H1 (cell line): ENCODE results near the gene PPP1R2. TPM values are rescaled to one million over a fixed set of nuclear protein-coding genes. Genes with fewer than 3 reads are reported as not detected.
"Not testable (repeated sequence)": the region's sequence is repeated elsewhere in the genome, so short reads cannot be mapped to it uniquely, and the experiment has no call there.

Experiments
- CTCF ChIA-PET: fragments of 300-600 bp; sonication (Branson Sonifier 250); formaldehyde crosslinking; loops from one replicate; lab custom pipeline; 2021; ENCODE audit not compliant: partially characterized antibody; lab: Charles Lee
- POLR2A ChIA-PET: fragments of 300-600 bp; sonication (Branson Sonifier 250); formaldehyde crosslinking; loops from one replicate; lab custom pipeline; 2021; ENCODE audit warnings: inconsistent platforms; ENCODE audit not compliant: partially characterized antibody; lab: Charles Lee
- DNase-seq, 2 experiments: peaks; one replicate each; pipeline versions ENCODE4 v3.0.0 to v3.0.0-alpha.2; 2010 to 2022; ENCODE audit warnings: low spot score in 2 of 2, low read depth in 1 of 2, mixed read lengths in 1 of 2
- FAIRE-seq: peaks from 2 replicates; lab custom pipeline; 2011; peaks lifted over from hg19 to GRCh38; lab: Jason Lieb, UNC
- H2AFZ ChIP-seq: 2 replicates; pipeline ENCODE4 v1.8.1; 2012; ENCODE audit warnings: low read length, inconsistent platforms
- H2AK5ac ChIP-seq: 2 replicates; pipeline ENCODE4 v1.6.1; 2013; ENCODE audit warnings: low read depth, low read length
- H2BK120ac ChIP-seq: replicated peaks from 2 replicates; pipeline ENCODE3; 2013; ENCODE audit warnings: low read depth, low read length, inconsistent platforms
- H2BK12ac ChIP-seq: 2 replicates; pipeline ENCODE4 v1.6.1; 2013; ENCODE audit warnings: low read depth, low read length
- H2BK15ac ChIP-seq: 2 replicates; pipeline ENCODE4 v1.6.1; 2013; ENCODE audit warnings: low read length
- H2BK20ac ChIP-seq: 2 replicates; pipeline ENCODE4 v1.6.1; 2013; ENCODE audit warnings: low read length
- H2BK5ac ChIP-seq: 2 replicates; pipeline ENCODE4 v1.6.1; 2013; ENCODE audit warnings: low read depth, low read length
- H3K14ac ChIP-seq: 2 replicates; pipeline ENCODE4 v1.6.1; 2013; ENCODE audit warnings: inconsistent platforms; ENCODE audit not compliant: insufficient read length
- H3K18ac ChIP-seq: 2 replicates; pipeline ENCODE4 v1.6.1; 2013; ENCODE audit warnings: low read length; ENCODE audit errors: extremely low read depth
- H3K23ac ChIP-seq: 2 replicates; pipeline ENCODE4 v1.6.1; 2013; ENCODE audit warnings: inconsistent platforms; ENCODE audit not compliant: insufficient read length
- H3K23me2 ChIP-seq: 2 replicates; pipeline ENCODE4 v1.6.1; 2013; ENCODE audit warnings: low read depth, low read length
- H3K27ac ChIP-seq: 2 replicates; pipeline ENCODE4 v1.6.1; 2011; ENCODE audit warnings: low read depth, low read length, inconsistent platforms
- H3K27me3 ChIP-seq, 4 experiments: replicated peaks in 1 of 4; 1 replicate in 1 of 4; 2 replicates in 3 of 4; pipeline versions ENCODE4 v1.6.1 to v1.8.1; 2011 to 2013; ENCODE audit warnings: low read length in 3 of 4, mild to moderate bottlenecking in 3 of 4, inconsistent platforms in 2 of 4, mixed read lengths in 2 of 4, moderate library complexity in 1 of 4; ENCODE audit not compliant: control insufficient read depth in 3 of 4, insufficient read depth in 3 of 4; ENCODE audit errors: extremely low read depth in 1 of 4
- H3K36me3 ChIP-seq, 4 experiments: 2 replicates each; pipeline versions ENCODE4 v1.6.1 to v1.8.1; 2011 to 2013; ENCODE audit warnings: mild to moderate bottlenecking in 4 of 4, low read length in 3 of 4, moderate library complexity in 2 of 4, control low read depth in 1 of 4, inconsistent platforms in 1 of 4; ENCODE audit not compliant: insufficient read depth in 4 of 4, control insufficient read depth in 2 of 4
- H3K4ac ChIP-seq: replicated peaks from 2 replicates; pipeline ENCODE3; 2013; ENCODE audit warnings: low read length, low read depth, mixed read lengths, inconsistent platforms; ENCODE audit not compliant: insufficient read length
- H3K4me1 ChIP-seq, 4 experiments: replicated peaks in 1 of 4; 1 replicate in 1 of 4; 2 replicates in 3 of 4; pipeline versions ENCODE4 v1.6.1 to v1.8.1; 2011 to 2013; ENCODE audit warnings: low read length in 3 of 4, inconsistent platforms in 2 of 4, mixed read lengths in 1 of 4; ENCODE audit not compliant: insufficient read depth in 4 of 4, control insufficient read depth in 3 of 4
- H3K4me2 ChIP-seq, 2 experiments: 2 replicates each; pipeline versions ENCODE4 v1.6.1 to v1.8.1; 2011 to 2013; ENCODE audit warnings: low read depth in 2 of 2, low read length in 2 of 2, control low read depth in 1 of 2, inconsistent platforms in 1 of 2, mild to moderate bottlenecking in 1 of 2; ENCODE audit not compliant: insufficient read depth in 1 of 2
- H3K4me3 ChIP-seq, 4 experiments: fragments of 200-600, 300-600 bp in 1 of 4; sonication (generic), shearing (Covaris generic), sonication (Bioruptor Twin) in 1 of 4; 2 replicates each; pipeline versions ENCODE4 v1.5.1 to v1.8.1; 2011 to 2016; ENCODE audit warnings: low read length in 4 of 4, low read depth in 3 of 4, control low read depth in 2 of 4, inconsistent platforms in 2 of 4, mild to moderate bottlenecking in 2 of 4, mixed read lengths in 1 of 4, moderate library complexity in 1 of 4; ENCODE audit not compliant: insufficient read depth in 2 of 4; ENCODE audit errors: extremely low read depth in 1 of 4
- H3K56ac ChIP-seq: replicated peaks from 2 replicates; pipeline ENCODE3; 2013; ENCODE audit warnings: low read depth, mild to moderate bottlenecking, mixed read lengths, low read length, inconsistent platforms; ENCODE audit not compliant: insufficient read length
- H3K79me1 ChIP-seq: 2 replicates; pipeline ENCODE4 v1.6.1; 2013; ENCODE audit warnings: low read depth, low read length, control low read depth
- H3K79me2 ChIP-seq, 2 experiments: 2 replicates each; pipeline versions ENCODE4 v1.6.1 to v1.8.1; 2012 to 2013; ENCODE audit warnings: low read length in 2 of 2, mild to moderate bottlenecking in 2 of 2, inconsistent platforms in 1 of 2; ENCODE audit not compliant: insufficient read depth in 2 of 2, control insufficient read depth in 1 of 2
- H3K9ac ChIP-seq, 4 experiments: replicated peaks in 1 of 4; 1 replicate in 1 of 4; 2 replicates in 3 of 4; pipeline versions ENCODE4 v1.6.1 to v1.8.1; 2011 to 2013; ENCODE audit warnings: low read depth in 3 of 4, low read length in 3 of 4, control low read depth in 2 of 4, mild to moderate bottlenecking in 2 of 4, moderate library complexity in 2 of 4, inconsistent platforms in 1 of 4; ENCODE audit errors: extremely low read depth in 1 of 4
- H3K9me3 ChIP-seq, 2 experiments: 2 replicates each; pipeline versions ENCODE4 v1.6.1 to v1.8.1; 2012 to 2013; ENCODE audit warnings: mild to moderate bottlenecking in 2 of 2, moderate library complexity in 2 of 2, control low read depth in 1 of 2, inconsistent platforms in 1 of 2, low read depth in 1 of 2, low read length in 1 of 2, mixed read lengths in 1 of 2; ENCODE audit not compliant: insufficient read depth in 2 of 2
- H4K20me1 ChIP-seq, 2 experiments: replicated peaks in 1 of 2; 2 replicates each; pipeline versions ENCODE3 to v1.8.1; 2011 to 2013; ENCODE audit warnings: inconsistent platforms in 2 of 2, low read length in 2 of 2, mild to moderate bottlenecking in 1 of 2; ENCODE audit not compliant: insufficient read depth in 2 of 2, control insufficient read depth in 1 of 2
- H4K5ac ChIP-seq: 2 replicates; pipeline ENCODE4 v1.6.1; 2013; ENCODE audit warnings: low read length, low read depth, mixed read lengths, inconsistent platforms; ENCODE audit not compliant: insufficient read length
- H4K8ac ChIP-seq: 2 replicates; pipeline ENCODE4 v1.8.0; 2013; ENCODE audit warnings: mild to moderate bottlenecking, moderate library complexity, low read length, inconsistent platforms; ENCODE audit not compliant: insufficient read depth; ENCODE audit errors: extremely low read depth
- H4K91ac ChIP-seq: replicated peaks from 2 replicates; pipeline ENCODE3; 2013; ENCODE audit warnings: low read length, mixed read lengths, inconsistent platforms; ENCODE audit not compliant: insufficient read length
- WGBS, 2 experiments: shearing (Covaris generic) in 1 of 2; methylation state at CpG; one replicate each; pipeline versions ENCODE4 v1.1.6 to v1.1.7; 2013 to 2015; ENCODE audit warnings: low lambda C conversion rate in 2 of 2, mixed read lengths in 2 of 2, inconsistent platforms in 1 of 2, low coverage in 1 of 2, missing lambda C conversion rate in 1 of 2; ENCODE audit not compliant: insufficient replicate concordance in 2 of 2, insufficient coverage in 1 of 2, insufficient read length in 1 of 2; ENCODE audit errors: extremely low coverage in 1 of 2, missing lambda C conversion rate in 1 of 2; 5-methylcytosine and 5-hydroxymethylcytosine counted together
- polyA plus RNA-seq, 7 experiments: library from polyadenylated mRNA; depleted of rRNA in 3 of 7; stranded (reverse) in 5 of 7; unstranded in 2 of 7; fragments of >200 nt in 5 of 7; fragments of 200-250 nt in 2 of 7; gene quantifications; 1 replicate in 5 of 7; 2 replicates in 1 of 7; 4 replicates in 1 of 7; pipeline versions ENCODE4 v1.2.1 to v1.2.3, GENCODE V29; 2011 to 2013; ENCODE audit warnings: missing spikeins in 2 of 7, mixed read lengths in 2 of 7
- total RNA-seq: library from RNA; stranded (reverse); fragmentation: NEBNext Ultra II Directional; extraction: Animal tissue kit (Norgen Biotek cat#: 25700); gene quantifications from 2 replicates; pipeline ENCODE4 v1.2.1, GENCODE V29; 2021

Gene PPP1R2
- total and polyA plus RNA-seq, 2 of the 8 experiments (the other 6 are each of a cell fraction or from before 2014, with no cell fraction given) = 14.0 to 26.5 TPM

DNA sequence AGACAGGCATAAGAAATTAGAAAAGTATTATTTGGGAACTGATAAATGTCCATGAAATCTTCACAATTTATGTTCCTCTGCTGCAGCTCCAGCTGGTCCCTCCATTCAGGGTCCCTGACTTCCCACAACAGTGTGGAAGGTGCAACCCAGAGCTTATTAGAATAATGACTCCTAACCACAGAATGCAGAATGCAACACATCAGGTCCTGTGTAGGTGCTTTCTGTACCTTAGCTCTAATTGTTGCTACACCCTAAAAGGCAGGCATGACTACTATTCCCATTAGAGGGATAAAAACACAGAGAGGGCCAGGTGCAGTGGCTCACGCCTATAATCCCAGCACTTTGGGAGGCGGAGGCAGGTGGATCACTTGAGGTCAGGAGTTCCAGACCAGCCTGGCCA lies 47.3 kb upstream of the PPP1R2 start:
- not testable (repeated sequence) for H2BK5ac ChIP-seq

DNA sequence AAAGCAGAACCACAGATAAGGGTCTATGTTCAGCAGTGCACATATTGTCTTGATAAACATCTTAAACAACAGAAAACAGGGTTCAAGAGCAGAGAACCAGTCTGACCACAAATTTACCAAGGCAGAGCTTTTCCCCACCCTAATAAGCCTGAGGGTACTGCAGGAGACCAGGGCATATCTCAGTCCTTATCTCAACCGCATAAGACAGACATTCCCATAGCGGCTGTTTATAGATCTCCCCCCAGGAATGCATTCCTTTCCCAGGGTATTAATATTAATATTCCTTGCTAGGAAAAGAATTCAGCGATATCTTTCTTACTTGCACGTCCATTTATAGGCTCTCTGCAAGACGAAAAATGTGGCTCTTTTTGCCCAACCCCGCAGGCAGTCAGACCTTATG lies 46.7 kb upstream of the PPP1R2 start:
- CTCF ChIA-PET, H3K9ac ChIP-seq, H2BK15ac ChIP-seq, H4K20me1 ChIP-seq, H3K4me2 ChIP-seq, FAIRE-seq, H3K27ac ChIP-seq, H3K18ac ChIP-seq, POLR2A ChIA-PET, H3K79me1 ChIP-seq, H4K8ac ChIP-seq, H3K23ac ChIP-seq, H2AK5ac ChIP-seq, H3K23me2 ChIP-seq, H3K4ac ChIP-seq, H3K14ac ChIP-seq, H3K9me3 ChIP-seq, H4K5ac ChIP-seq, H2BK5ac ChIP-seq, H2BK12ac ChIP-seq, H2BK20ac ChIP-seq, H2BK120ac ChIP-seq, H3K36me3 ChIP-seq, H3K4me3 ChIP-seq, H3K79me2 ChIP-seq, H3K27me3 ChIP-seq, H3K4me1 ChIP-seq, DNase-seq, H4K91ac ChIP-seq, H2AFZ ChIP-seq, H3K56ac ChIP-seq: not testable (repeated sequence)
- 87% methylated on average over 6 of the region's 6 CpGs; no CpG with 5 or more reads in 1 of the 2 experiments for WGBS, 2 experiments

More for the DNA sequence above, 47.3 kb upstream of the PPP1R2 start:
- FAIRE-seq, H3K27ac ChIP-seq, H3K36me3 ChIP-seq, H3K18ac ChIP-seq, POLR2A ChIA-PET, H2BK20ac ChIP-seq, H3K79me2 ChIP-seq, H3K9ac ChIP-seq, H4K91ac ChIP-seq, H3K14ac ChIP-seq, H3K4me1 ChIP-seq, H3K4me3 ChIP-seq, H3K4ac ChIP-seq, H4K5ac ChIP-seq, CTCF ChIA-PET, H3K4me2 ChIP-seq, H3K79me1 ChIP-seq, H2AK5ac ChIP-seq, H4K8ac ChIP-seq, H4K20me1 ChIP-seq, H3K23me2 ChIP-seq, DNase-seq, H3K27me3 ChIP-seq, H3K9me3 ChIP-seq, H2BK120ac ChIP-seq, H2BK12ac ChIP-seq, H2BK15ac ChIP-seq, H3K56ac ChIP-seq, H3K23ac ChIP-seq, H2AFZ ChIP-seq: not testable (repeated sequence)
- WGBS, 2 experiments = 93% methylated on average over 2 of the region's 2 CpGs; no CpG with 5 or more reads in 1 of the 2 experiments
